ENCODE measurements around the gene SAMD11.
"Not testable (repeated sequence)": the region's sequence is repeated elsewhere in the genome, so short reads cannot be mapped to it uniquely, and the experiment has no call there.

The SAMD11 gene

GRCh38 chr1:923131-923990 lies at the start of gene SAMD11:
SAMD11 (plus strand) TSS chr1:923923; CDS start chr1:924432, 509 bp downstream.
- DNase-seq, result peak; percentile 53

GRCh38 chr1:876428-877208 lies 47.1 kb upstream of the SAMD11 start:
- DNase-seq, result not testable (repeated sequence)

GRCh38 chr1:877209-877986 lies 46.3 kb upstream of the SAMD11 start:
- not testable (repeated sequence) for DNase-seq

- DNase-seq, result not testable (repeated sequence)
Measured at GRCh38 chr1:880511-880910, 43.2 kb upstream of the SAMD11 start.

GRCh38 chr1:880915-881314 lies 42.8 kb upstream of the SAMD11 start:
- DNase-seq, result not testable (repeated sequence)

GRCh38 chr1:886311-886710 lies 37.4 kb upstream of the SAMD11 start:
- no peak for DNase-seq

GRCh38 chr1:886760-887159 lies 37.0 kb upstream of the SAMD11 start:
- no peak for DNase-seq

GRCh38 chr1:888297-888696 lies 35.4 kb upstream of the SAMD11 start:
- DNase-seq, result no peak

GRCh38 chr1:889774-890173 lies 33.9 kb upstream of the SAMD11 start:
- not testable (repeated sequence) for DNase-seq

GRCh38 chr1:890234-890633 lies 33.5 kb upstream of the SAMD11 start:
- not testable (repeated sequence) for DNase-seq

- DNase-seq, result no peak
Measured at GRCh38 chr1:890661-891060, 33.1 kb upstream of the SAMD11 start.

GRCh38 chr1:897226-897625 lies 26.5 kb upstream of the SAMD11 start:
- no peak for DNase-seq

GRCh38 chr1:897951-898350 lies 25.8 kb upstream of the SAMD11 start:
- not testable (repeated sequence) for DNase-seq

- DNase-seq, result no peak
Measured at GRCh38 chr1:899636-900317, 23.9 kb upstream of the SAMD11 start.

GRCh38 chr1:901108-901859 lies 22.4 kb upstream of the SAMD11 start:
- DNase-seq, result no peak

GRCh38 chr1:902802-903201 lies 20.9 kb upstream of the SAMD11 start:
- DNase-seq, result no peak

- no peak for DNase-seq
Measured at GRCh38 chr1:903305-903704, 20.4 kb upstream of the SAMD11 start.

- no peak for DNase-seq
Measured at GRCh38 chr1:903721-904271, 19.9 kb upstream of the SAMD11 start.

GRCh38 chr1:904310-904950 lies 19.3 kb upstream of the SAMD11 start:
- DNase-seq, result peak; percentile 65

- DNase-seq, result no peak
Measured at GRCh38 chr1:905071-905749, 18.5 kb upstream of the SAMD11 start.

Measured in NCI-H1048 (cell line).